HuH-7 (cell line): ENCODE data around the gene NDUFAF8.
A peak's percentile ranks its signal among the peaks of the same experiment; 100 is the strongest.

Experiments
- DNase-seq: peaks from one replicate; pipeline ENCODE4 v3.0.0; 2011; ENCODE audit warnings: low spot score

NDUFAF8 gene

GRCh38 chr17:81240761-81241160, 1.6 kb downstream of the NDUFAF8 start:
- no peak for DNase-seq

- DNase-seq, result no peak
Measured at GRCh38 chr17:81241203-81241602, 2.1 kb downstream of the NDUFAF8 start.

- peak; percentile 99 for DNase-seq
Measured at GRCh38 chr17:81241648-81242420, 2.7 kb downstream of the NDUFAF8 start.

- DNase-seq, result no peak
Measured at GRCh38 chr17:81242421-81243332, 3.6 kb downstream of the NDUFAF8 start.

GRCh38 chr17:81243333-81243664, 4.2 kb downstream of the NDUFAF8 start:
- DNase-seq, result no peak

GRCh38 chr17:81244358-81245023, 5.4 kb downstream of the NDUFAF8 start:
- no peak for DNase-seq

- DNase-seq, result no peak
Measured at GRCh38 chr17:81245024-81245664, 6.0 kb downstream of the NDUFAF8 start.

GRCh38 chr17:81245665-81246342, 6.7 kb downstream of the NDUFAF8 start:
- no peak for DNase-seq

- DNase-seq, result no peak
Measured at GRCh38 chr17:81246343-81246670, 7.2 kb downstream of the NDUFAF8 start.

- no peak for DNase-seq
Measured at GRCh38 chr17:81246679-81247338, 7.7 kb downstream of the NDUFAF8 start.

GRCh38 chr17:81247339-81247990, 8.3 kb downstream of the NDUFAF8 start:
- no peak for DNase-seq

GRCh38 chr17:81248649-81249048, 9.5 kb downstream of the NDUFAF8 start:
- DNase-seq, result no peak

GRCh38 chr17:81249223-81250040, 10.3 kb downstream of the NDUFAF8 start:
- DNase-seq, result no peak

- DNase-seq, result no peak
Measured at GRCh38 chr17:81250286-81251093, 11.4 kb downstream of the NDUFAF8 start.

- DNase-seq, result no peak
Measured at GRCh38 chr17:81251094-81251708, 12.1 kb downstream of the NDUFAF8 start.

- DNase-seq, result no peak
Measured at GRCh38 chr17:81251709-81252301, 12.7 kb downstream of the NDUFAF8 start.

- no peak for DNase-seq
Measured at GRCh38 chr17:81252326-81252986, 13.3 kb downstream of the NDUFAF8 start.

- no peak for DNase-seq
Measured at GRCh38 chr17:81252987-81253329, 13.8 kb downstream of the NDUFAF8 start.
